Activated B cell treated with CpG ODN at 0.5 μM for 24 hours (primary cell): Measurements from ENCODE around the gene ANAPC2. TPM values are rescaled to one million over a fixed set of nuclear protein-coding genes. Genes with fewer than 3 reads are reported as not detected.

Source experiments
- ATAC-seq: fragments of 200-7000 bp; cut with Tn5 transposase; one replicate; pipeline ENCODE4 v1.10.0; 2021; ENCODE audit warnings: low read depth, mild to moderate bottlenecking, moderate library complexity
- CTCF ChIA-PET: fragments of 350-600 bp; sonication (Branson Sonifier 250); formaldehyde crosslinking; loops from one replicate; lab custom pipeline; 2021; ENCODE audit warnings: antibody characterized with exemption; lab: Charles Lee
- POLR2A ChIA-PET: fragments of 350-600 bp; sonication (Branson Sonifier 250); formaldehyde crosslinking; loops from one replicate; lab custom pipeline; 2021; ENCODE audit warnings: antibody characterized with exemption; lab: Charles Lee
- DNase-seq: peaks from one replicate; pipeline ENCODE4 v3.0.0; 2022
- H3K27ac Mint-ChIP-seq: one replicate; pipeline ENCODE4 v1.8.0; 2020; ENCODE audit warnings: mixed read lengths
- H3K27me3 Mint-ChIP-seq: one replicate; pipeline ENCODE4 v1.8.0; 2021; ENCODE audit warnings: mixed read lengths
- H3K36me3 Mint-ChIP-seq: one replicate; pipeline ENCODE4 v1.8.0; 2021; ENCODE audit warnings: low read depth, mixed read lengths
- H3K4me1 Mint-ChIP-seq: one replicate; pipeline ENCODE4 v1.8.0; 2021; ENCODE audit warnings: mixed read lengths
- H3K4me3 Mint-ChIP-seq: one replicate; pipeline ENCODE4 v1.8.0; 2020; ENCODE audit warnings: mild to moderate bottlenecking, mixed read lengths
- H3K9me3 Mint-ChIP-seq: one replicate; pipeline ENCODE4 v1.8.0; 2020; ENCODE audit warnings: mixed read lengths
- CTCF ChIP-seq: fragments of 200-600 bp; IDR thresholded peaks from one replicate; pipeline ENCODE4 v1.8.0; 2022; ENCODE audit warnings: antibody characterized with exemption, mild to moderate bottlenecking
- intact Hi-C: fragments of 100-400 bp; cut with micrococcal nuclease; formaldehyde crosslinking; loops from one replicate; pipeline ENCODE4 v1.15.1; 2024
- total RNA-seq: library from RNA; stranded (reverse); gene quantifications from 2 replicates; pipeline ENCODE4 v1.2.3, GENCODE V29; 2022

ANAPC2 gene
- total RNA-seq, 1 donor from 2014 or later = 93.9 TPM

- H3K36me3 Mint-ChIP-seq = peaks cover 35% of the 10 kb centered on the region
- ATAC-seq (peak; percentile 54), DNase-seq (no peak)
- no peak overlapping the region for H3K27ac Mint-ChIP-seq
- no peaks in the 10 kb centered on the region for H3K27me3 Mint-ChIP-seq
- ChIA-PET POLR2A (interaction anchor here (0.8 to 1.0 kb wide), 3 partner anchors 12 to 46 kb away, joined by 4 to 5 read pairs (median 5); partner anchors contain the start of gene SSNA1), CTCF (interaction anchor here (1.0 to 2.2 kb wide), 3 partner anchors 13 to 147 kb away, joined by 3 to 8 read pairs (median 3); partner anchors contain the start of gene SSNA1)
- intact Hi-C loops = no loop called here
- no peaks in the 10 kb centered on the region for H3K9me3 Mint-ChIP-seq
- H3K4me1 Mint-ChIP-seq = no peaks in the 10 kb centered on the region
- H3K4me3 Mint-ChIP-seq = no peak overlapping the region
- no peak for TF ChIP-seq CTCF
Observed at GRCh38 chr9:137176302-137177182, 11.8 kb downstream of the ANAPC2 start.

GRCh38 chr9:137175345-137175961, 12.9 kb downstream of the ANAPC2 start:
- H3K9me3 Mint-ChIP-seq = no peaks in the 10 kb centered on the region
- ChIA-PET CTCF (interaction anchor here (1.0 to 2.2 kb wide), 2 partner anchors 14 to 146 kb away, joined by 3 to 8 read pairs; partner anchors contain the start of gene SSNA1), POLR2A (interaction anchor here (0.5 to 1.0 kb wide), 3 partner anchors 43 to 359 kb away, joined by 3 to 5 read pairs (median 5); no protein-coding TSS in a partner anchor)
- intact Hi-C loops = no loop called here
- no peak for ATAC-seq
- no peak overlapping the region for H3K4me3 Mint-ChIP-seq
- H3K36me3 Mint-ChIP-seq = peaks cover 29% of the 10 kb centered on the region
- no peaks in the 10 kb centered on the region for H3K4me1 Mint-ChIP-seq
- DNase-seq = no peak
- H3K27me3 Mint-ChIP-seq = peaks cover 3% of the 10 kb centered on the region
- H3K27ac Mint-ChIP-seq = no peak overlapping the region
- no peak for TF ChIP-seq CTCF

- no peak overlapping the region for H3K27ac Mint-ChIP-seq
- intact Hi-C loops = no loop called here
- peaks cover 6% of the 10 kb centered on the region for H3K27me3 Mint-ChIP-seq
- ATAC-seq = no peak
- H3K4me3 Mint-ChIP-seq = no peak overlapping the region
- H3K4me1 Mint-ChIP-seq = no peaks in the 10 kb centered on the region
- no peaks in the 10 kb centered on the region for H3K9me3 Mint-ChIP-seq
- POLR2A ChIA-PET = interaction anchor here (0.5 kb wide), 2 partner anchors 47 to 358 kb away, joined by 3 to 5 read pairs; no protein-coding TSS in a partner anchor
- peaks cover 24% of the 10 kb centered on the region for H3K36me3 Mint-ChIP-seq
- no peak for DNase-seq
- CTCF ChIA-PET = interaction anchor here (1.0 to 2.2 kb wide), 2 partner anchors 14 to 146 kb away, joined by 3 to 8 read pairs; partner anchors contain the start of gene SSNA1
- no peak for TF ChIP-seq CTCF
Observed at GRCh38 chr9:137174722-137175293, 13.6 kb downstream of the ANAPC2 start.

GRCh38 chr9:137173796-137174664, 14.3 kb downstream of the ANAPC2 start:
- Mint-ChIP-seq H3K4me1 (no peaks in the 10 kb centered on the region), H3K9me3 (no peaks in the 10 kb centered on the region), H3K36me3 (peaks cover 17% of the 10 kb centered on the region), H3K27ac (no peak overlapping the region), H3K27me3 (peaks cover 6% of the 10 kb centered on the region), H3K4me3 (no peak overlapping the region)
- TF ChIP-seq CTCF = no peak
- CTCF ChIA-PET = no interaction called here
- intact Hi-C loops = no loop called here
- DNase-seq (no peak), ATAC-seq (no peak)
- POLR2A ChIA-PET = no interaction called here
